Measurements from ENCODE around the gene RIN2.

Gene RIN2

DNA sequence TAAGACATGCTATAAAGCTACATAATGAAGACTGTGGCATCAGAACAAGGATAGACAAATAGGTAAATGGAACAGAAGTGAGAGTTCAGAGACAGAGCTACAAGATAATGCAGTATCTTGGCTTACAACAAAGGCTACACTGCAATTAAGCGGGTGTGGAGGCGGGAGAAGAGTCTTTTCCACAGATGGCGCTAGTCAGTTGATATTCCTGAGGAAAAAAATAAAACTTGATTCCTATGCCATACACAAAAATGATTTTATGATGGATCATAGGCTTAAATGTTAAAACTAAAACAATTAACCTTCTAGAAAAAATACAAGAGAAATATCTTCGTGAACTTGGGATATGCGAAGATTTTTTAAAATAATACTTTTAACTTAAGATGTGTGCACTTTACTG, 31.0 kb downstream of the RIN2 start:
- DNase-seq (ENCODE audit: extremely low spot score), result no peak

DNA sequence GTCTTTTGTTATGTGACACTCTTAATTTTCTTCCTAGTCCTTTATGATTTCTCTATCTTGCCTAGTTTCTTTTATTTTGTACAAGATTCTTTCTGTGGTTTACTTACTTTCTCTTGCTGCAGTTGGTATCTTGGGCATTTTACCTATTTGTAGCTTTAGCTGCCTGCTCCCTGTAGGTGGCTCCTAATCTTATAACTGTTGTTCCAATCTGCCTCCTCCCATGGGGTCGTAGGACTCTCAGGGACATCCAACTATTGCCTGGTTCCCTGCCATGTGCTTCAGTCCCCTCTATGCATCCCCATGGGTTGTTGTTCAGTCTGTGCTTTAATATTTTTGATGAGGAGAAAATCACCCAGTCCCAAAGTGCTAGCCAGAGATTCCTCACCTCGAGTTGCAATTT, 31.4 kb downstream of the RIN2 start:
- ChIA-PET POLR2A (no interaction called here), CTCF (interaction anchor here (1.1 to 1.3 kb wide), 2 partner anchors 9 to 202 kb away, joined by 3 to 4 read pairs; no protein-coding TSS in a partner anchor)
- TF ChIP-seq, protein P1, sequence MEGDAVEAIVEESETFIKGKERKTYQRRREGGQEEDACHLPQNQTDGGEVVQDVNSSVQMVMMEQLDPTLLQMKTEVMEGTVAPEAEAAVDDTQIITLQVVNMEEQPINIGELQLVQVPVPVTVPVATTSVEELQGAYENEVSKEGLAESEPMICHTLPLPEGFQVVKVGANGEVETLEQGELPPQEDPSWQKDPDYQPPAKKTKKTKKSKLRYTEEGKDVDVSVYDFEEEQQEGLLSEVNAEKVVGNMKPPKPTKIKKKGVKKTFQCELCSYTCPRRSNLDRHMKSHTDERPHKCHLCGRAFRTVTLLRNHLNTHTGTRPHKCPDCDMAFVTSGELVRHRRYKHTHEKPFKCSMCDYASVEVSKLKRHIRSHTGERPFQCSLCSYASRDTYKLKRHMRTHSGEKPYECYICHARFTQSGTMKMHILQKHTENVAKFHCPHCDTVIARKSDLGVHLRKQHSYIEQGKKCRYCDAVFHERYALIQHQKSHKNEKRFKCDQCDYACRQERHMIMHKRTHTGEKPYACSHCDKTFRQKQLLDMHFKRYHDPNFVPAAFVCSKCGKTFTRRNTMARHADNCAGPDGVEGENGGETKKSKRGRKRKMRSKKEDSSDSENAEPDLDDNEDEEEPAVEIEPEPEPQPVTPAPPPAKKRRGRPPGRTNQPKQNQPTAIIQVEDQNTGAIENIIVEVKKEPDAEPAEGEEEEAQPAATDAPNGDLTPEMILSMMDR (IDR thresholded peaks at IDR 0.05; ENCODE audit: control extremely low read depth, extremely low read depth, low read depth, missing control alignments), result no peak
- DNase-seq (ENCODE audit: extremely low spot score), result no peak

More for the DNA sequence above, 31.0 kb downstream of the RIN2 start:
- TF ChIP-seq, protein P1 (IDR thresholded peaks at IDR 0.05; ENCODE audit: control extremely low read depth, extremely low read depth, low read depth, missing control alignments), result no peak
- CTCF ChIA-PET, result interaction anchor here (1.1 to 1.3 kb wide), 2 partner anchors 9 to 202 kb away, joined by 3 to 4 read pairs; no protein-coding TSS in a partner anchor
- POLR2A ChIA-PET, result no interaction called here

DNA sequence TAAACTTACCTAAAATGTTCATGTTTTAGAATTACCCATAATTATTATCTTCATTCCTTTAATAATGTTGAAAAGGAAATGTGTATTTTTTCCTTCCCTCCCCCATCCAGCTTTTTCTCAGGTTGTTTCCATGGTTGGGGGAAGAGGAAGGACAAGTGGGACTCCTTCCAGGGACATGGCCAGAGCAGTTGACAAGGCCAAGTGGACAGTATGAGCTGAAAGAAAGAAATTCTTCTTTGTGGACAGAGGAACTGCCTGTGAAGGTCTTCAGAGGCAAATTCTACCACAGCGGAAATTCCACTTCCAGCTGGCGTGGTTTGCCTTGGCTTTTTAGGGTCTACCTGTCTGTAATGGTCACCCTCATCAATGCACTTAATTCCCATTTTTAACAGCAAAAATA, 33.8 kb downstream of the RIN2 start:
- DNase-seq (ENCODE audit: extremely low spot score), result no peak
- CTCF ChIA-PET, result interaction anchor here (1.6 kb wide), 1 partner anchor 12 kb away, joined by 5 read pairs; no protein-coding TSS in a partner anchor
- POLR2A ChIA-PET, result no interaction called here
- TF ChIP-seq, protein P1 (IDR thresholded peaks at IDR 0.05; ENCODE audit: control extremely low read depth, extremely low read depth, low read depth, missing control alignments), result no peak

DNA sequence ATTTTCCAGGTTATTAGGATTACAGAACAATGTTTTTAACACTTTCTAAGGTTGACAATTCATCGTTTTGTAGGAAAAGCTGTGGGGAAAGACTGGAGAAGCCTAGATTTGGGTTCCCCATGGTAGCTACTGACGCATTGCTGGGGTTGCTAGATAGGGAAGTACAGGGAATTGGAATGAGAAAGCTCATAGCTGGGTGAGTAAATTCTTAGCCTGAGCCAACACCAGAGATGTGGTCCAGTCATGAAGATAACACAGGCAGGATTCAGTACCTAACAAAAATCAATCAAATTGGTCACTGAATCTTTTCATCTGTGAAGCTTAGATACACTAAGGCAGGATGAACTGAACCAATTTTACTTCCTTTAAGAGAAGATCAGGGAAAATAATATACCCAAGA, 35.7 kb downstream of the RIN2 start:
- no peak for DNase-seq (ENCODE audit: extremely low spot score)
- ChIA-PET POLR2A (no interaction called here), CTCF (interaction anchor here (0.7 to 1.3 kb wide), 2 partner anchors 8 to 10 kb away, joined by 3 read pairs; no protein-coding TSS in a partner anchor)
- TF ChIP-seq, protein P1 (IDR thresholded peaks at IDR 0.05; ENCODE audit: control extremely low read depth, extremely low read depth, low read depth, missing control alignments), result no peak

DNA sequence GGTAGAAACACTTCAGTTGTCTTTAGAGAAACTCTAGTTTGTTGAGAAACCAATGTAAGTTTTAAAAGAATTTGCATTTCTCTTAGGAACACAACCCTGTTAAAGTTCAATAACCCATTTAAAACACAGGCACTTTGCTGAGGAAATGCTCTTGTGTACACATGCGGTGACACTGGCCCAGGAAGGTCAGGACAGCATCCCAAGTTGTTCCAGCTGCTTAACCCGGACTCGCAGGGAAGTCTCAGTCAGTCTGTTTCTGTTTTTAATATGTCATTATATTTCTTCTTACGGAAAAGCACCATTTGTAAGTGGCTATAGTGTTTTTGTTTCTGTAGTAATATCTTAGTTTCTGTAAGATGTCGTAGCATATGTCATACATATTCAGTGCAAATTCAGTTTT, 36.9 kb downstream of the RIN2 start:
- POLR2A ChIA-PET, result no interaction called here

DNA sequence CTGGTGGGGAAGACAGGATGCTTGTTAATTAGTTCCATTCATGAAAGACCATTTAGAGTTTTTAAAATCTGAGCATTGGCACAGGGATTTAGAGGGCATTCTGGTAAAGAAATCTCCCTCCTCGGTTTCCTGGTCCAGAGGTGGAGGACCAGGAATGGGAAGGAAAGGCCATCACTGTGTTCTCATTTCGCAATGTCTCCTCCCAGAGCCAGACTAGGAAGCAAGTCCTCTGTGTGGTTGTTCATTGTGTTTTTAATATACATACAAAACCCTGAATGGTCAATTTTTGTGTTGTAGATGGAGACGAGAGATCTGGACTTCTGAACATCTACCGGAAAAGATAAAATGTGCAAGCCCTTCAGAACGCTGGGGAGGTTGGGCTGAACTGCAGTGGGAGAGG, 41.3 kb downstream of the RIN2 start:
- TF ChIP-seq, protein P1 (IDR thresholded peaks at IDR 0.05; ENCODE audit: control extremely low read depth, extremely low read depth, low read depth, missing control alignments), result no peak
- POLR2A ChIA-PET, result no interaction called here
- CTCF ChIA-PET, result interaction anchor here (1.7 kb wide), 1 partner anchor 13 kb away, joined by 6 read pairs; no protein-coding TSS in a partner anchor
- no peak for DNase-seq (ENCODE audit: extremely low spot score)

More for the DNA sequence above, 36.9 kb downstream of the RIN2 start:
- TF ChIP-seq, protein P1 (IDR thresholded peaks at IDR 0.05; ENCODE audit: control extremely low read depth, extremely low read depth, low read depth, missing control alignments), result no peak
- CTCF ChIA-PET, result no interaction called here
- DNase-seq (ENCODE audit: extremely low spot score), result no peak

Data from GM10248 (cell line).